ENCODE measurements around the gene RSPRY1.
A peak's percentile ranks its signal among the peaks of the same experiment; 100 is the strongest.

RSPRY1 gene

DNA sequence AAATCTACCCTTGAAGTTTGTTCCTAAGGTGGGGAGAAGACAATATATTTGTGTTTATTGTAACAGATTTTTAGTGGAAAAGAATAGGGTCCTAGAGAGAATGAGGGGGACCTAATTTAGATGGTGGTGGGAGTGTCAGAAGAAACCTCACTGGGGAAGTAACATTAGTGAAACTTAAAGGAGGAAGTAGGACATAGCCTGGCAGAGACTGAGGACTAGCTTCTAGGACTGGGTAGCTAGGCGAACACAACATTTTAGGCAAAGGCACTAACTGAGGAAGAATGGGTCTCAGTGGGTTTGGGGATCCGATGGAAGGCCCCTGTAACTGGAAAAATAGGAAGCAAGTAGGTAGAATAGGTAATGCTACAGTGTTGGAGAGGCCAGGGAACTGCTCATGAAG lies 54.7 kb downstream of the RSPRY1 start:
- TF ChIP-seq CTCF (conservative IDR thresholded peaks at IDR 0.05), result no peak
- TF ChIP-seq ZFX (IDR thresholded peaks at IDR 0.05), result no peak
- H3K27ac ChIP-seq, result no peak overlapping the region

DNA sequence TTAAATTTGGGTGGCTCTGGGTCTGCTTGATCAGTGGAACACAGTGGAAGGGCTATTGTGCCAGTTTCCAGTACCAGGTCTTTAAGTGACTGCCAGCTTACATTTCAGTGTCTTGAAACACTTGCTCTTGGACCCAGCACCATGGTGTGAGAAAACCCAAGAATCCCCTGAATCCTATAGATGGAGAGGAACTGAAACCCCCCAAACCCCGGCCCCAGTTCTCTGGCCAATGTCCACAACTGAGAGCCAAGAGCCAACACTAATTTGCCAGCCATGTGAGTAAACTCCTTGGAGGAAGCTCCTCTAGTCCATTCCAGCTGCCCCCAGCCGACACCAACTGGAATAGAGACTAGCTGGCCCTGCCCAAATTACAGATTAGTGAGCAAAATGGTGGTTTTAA lies 56.5 kb downstream of the RSPRY1 start:
- TF ChIP-seq ZFX (IDR thresholded peaks at IDR 0.05), result no peak
- no peak for TF ChIP-seq CTCF (conservative IDR thresholded peaks at IDR 0.05)
- no peak overlapping the region for H3K27ac ChIP-seq

DNA sequence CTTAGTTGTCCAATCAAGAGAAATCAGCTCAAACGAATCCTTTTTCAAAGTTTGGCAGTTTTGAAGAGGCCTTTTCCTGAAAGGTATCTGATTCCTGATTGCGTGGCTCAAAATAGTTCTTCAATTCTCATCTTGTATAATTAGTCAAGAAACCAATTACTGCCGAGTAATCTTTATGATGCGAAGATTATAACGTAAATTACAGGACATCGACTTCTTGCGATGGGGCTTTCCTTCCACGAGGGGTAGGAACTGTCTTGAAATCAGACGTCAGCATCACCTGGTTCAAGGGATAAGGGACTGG lies 58.3 kb downstream of the RSPRY1 start:
- H3K27ac ChIP-seq, result peak overlapping the region; percentile 91
- no peak for TF ChIP-seq ZFX (IDR thresholded peaks at IDR 0.05)
- no peak for TF ChIP-seq CTCF (conservative IDR thresholded peaks at IDR 0.05)

DNA sequence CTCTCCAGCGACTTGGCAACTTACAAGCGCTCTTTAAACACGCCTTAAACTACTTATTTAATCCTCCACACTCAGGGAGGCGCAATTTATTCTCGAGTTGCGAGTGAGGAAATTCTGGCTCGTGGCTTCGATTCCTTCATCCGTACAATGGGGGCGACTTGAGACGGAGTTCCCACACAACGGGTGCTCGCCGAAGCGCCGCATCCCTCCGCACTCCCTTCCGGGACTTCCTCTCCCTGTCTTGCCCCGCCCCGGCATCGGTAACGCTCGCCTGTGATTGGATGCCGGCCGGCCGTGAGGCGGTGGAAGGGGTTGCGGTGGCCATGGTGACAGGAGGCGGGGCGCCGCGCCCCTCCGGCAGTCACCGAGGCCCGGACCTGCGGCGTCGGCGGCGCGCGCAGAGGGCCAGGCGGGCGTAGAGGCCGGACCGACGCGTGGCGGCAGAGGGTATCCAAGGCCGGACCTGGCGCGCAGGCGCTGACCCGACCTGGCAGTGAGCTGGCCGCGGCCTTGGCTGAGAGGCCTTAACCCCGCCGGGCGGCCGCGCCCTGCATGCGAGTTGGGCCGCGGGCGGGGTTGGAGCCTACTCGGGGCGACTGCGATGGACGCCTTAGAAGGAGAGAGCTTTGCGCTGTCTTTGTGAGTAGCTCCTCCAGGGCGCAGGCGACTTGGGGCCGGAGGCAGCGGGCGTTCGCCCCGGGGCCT lies 58.8 kb downstream of the RSPRY1 start, which contains the start of gene ARL2BP:
Gene ARL2BP (plus strand): TSS at position 493 of the 705 bp plus-strand sequence. CDS start 109 bp downstream, at position 602.
- peak within 1 kb of the TSS; percentile 91 for H3K27ac ChIP-seq
- TF ChIP-seq ZFX (IDR thresholded peaks at IDR 0.05) (peak; percentile 96), CTCF (conservative IDR thresholded peaks at IDR 0.05) (peak; percentile 14; the same call in 1 of the 2 replicates)

DNA sequence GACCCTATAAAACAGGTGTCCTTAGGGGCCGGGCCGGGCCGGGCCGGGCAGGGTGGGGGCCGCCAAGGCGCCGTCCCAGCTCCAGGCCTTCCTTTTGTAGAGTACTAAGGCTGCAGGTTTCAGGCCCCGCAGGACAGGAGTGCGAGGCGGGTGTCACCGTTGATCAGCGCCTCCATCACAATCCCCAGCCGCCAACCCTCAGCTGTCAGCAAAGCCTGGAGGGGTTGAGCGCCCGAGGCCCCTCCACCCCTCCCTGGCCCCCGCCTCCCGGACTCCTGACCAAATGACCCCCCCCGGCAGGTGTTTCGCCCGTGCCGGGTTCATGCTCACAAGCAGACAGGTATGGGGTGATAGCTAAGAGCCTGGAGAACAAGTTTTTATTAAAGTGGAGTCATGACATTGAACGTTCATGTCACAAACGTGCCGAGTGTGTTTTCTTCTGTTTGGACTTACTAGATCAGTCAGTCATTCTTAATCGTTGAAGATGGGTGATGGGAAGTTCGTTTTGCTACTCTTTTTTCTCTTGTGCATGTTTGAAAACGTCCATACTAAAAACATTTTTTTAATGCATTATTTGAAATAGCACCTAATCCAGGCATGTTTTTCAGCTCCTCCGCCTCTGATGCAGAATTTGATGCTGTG lies 59.5 kb downstream of the RSPRY1 start:
- TF ChIP-seq ZFX (IDR thresholded peaks at IDR 0.05) (peak; percentile 86), CTCF (conservative IDR thresholded peaks at IDR 0.05) (no peak)
- peak overlapping the region; percentile 91 for H3K27ac ChIP-seq

DNA sequence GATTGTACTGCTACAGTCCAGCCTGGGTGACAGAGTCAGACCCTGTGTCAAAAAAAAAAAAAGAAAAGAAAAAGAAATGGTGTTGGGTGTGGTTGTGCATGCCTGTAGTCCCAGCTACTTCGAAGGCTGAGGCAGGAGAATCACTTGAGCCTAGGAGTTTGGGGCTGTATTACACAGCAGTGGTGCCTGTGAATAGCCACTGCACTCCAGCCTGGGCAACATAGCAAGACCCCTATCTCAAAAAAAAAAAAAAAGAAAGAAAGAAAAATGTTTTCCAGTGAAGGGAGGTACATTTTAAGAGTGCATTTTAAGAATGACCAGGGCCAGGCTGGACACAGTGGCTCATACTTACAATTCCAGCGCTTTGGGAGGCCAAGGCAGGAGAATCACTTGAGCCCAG lies 65.2 kb downstream of the RSPRY1 start:
- no peak for TF ChIP-seq CTCF (conservative IDR thresholded peaks at IDR 0.05)
- no peak for TF ChIP-seq ZFX (IDR thresholded peaks at IDR 0.05)
- H3K27ac ChIP-seq, result no peak overlapping the region

DNA sequence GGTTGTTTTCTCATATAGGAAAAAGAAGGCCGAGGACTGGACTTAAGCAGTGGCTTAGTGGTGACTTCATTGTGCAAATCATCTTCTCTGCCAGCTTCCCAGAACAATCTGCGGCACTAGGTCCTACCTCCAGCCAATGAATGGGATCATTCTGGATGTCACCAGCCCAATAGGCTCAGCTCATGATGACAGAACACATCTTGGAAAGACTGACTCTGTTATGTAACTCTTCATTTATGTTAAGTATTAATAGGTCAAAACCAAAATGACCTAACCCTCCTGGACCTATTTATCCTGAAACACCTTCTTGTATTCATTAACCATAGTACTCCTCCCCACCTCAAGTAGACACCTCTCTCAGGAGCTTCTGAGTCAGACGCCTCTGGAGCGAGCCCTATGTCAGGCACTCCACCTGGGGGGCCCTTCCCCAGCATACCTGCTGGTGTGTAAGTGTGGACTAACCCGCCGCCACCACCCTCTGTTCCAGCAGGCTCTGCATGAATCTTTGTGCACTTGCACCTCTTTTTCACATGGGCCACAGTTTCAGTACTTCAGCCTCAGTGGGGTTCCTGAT lies 66.1 kb downstream of the RSPRY1 start:
- H3K27ac ChIP-seq, result no peak overlapping the region
- TF ChIP-seq ZFX (IDR thresholded peaks at IDR 0.05) (no peak), CTCF (conservative IDR thresholded peaks at IDR 0.05) (no peak)
